GM21360 (cell line): ENCODE measurements around the gene PORCN.

Source experiments
- ATAC-seq: cut with Tn5 transposase; IDR thresholded peaks from one replicate; pipeline ENCODE4 v1.9.1; 2021; ENCODE audit warnings: mild to moderate bottlenecking, moderate library complexity; ENCODE audit not compliant: unreplicated experiment

Gene PORCN

GRCh38 chrX:48508400-48509244 lies at the start of gene PORCN:
TSS of gene PORCN (plus strand) at chrX:48508992. CDS start at chrX:48509821, 829 bp downstream.
- ATAC-seq: peak; percentile 72

GRCh38 chrX:48459483-48459882 lies 49.3 kb upstream of the PORCN start:
- ATAC-seq: no peak

- ATAC-seq: no peak
These were observed 48.8 kb upstream of the PORCN start for GRCh38 chrX:48460031-48460430.

- no peak for ATAC-seq
These were observed 48.2 kb upstream of the PORCN start for GRCh38 chrX:48460606-48461005.

- ATAC-seq: no peak
These were observed 47.0 kb upstream of the PORCN start for GRCh38 chrX:48461830-48462229.

- ATAC-seq: no peak
These were observed 43.4 kb upstream of the PORCN start for GRCh38 chrX:48465336-48465933.

- no peak for ATAC-seq
These were observed 42.1 kb upstream of the PORCN start for GRCh38 chrX:48466696-48467095.

GRCh38 chrX:48467281-48467761 lies 41.5 kb upstream of the PORCN start:
- no peak for ATAC-seq

GRCh38 chrX:48468247-48468671 lies 40.5 kb upstream of the PORCN start:
- no peak for ATAC-seq

- no peak for ATAC-seq
These were observed 39.8 kb upstream of the PORCN start for GRCh38 chrX:48468693-48469691.

- ATAC-seq: no peak
These were observed 38.5 kb upstream of the PORCN start, which contains the start of gene SLC38A5 for GRCh38 chrX:48470110-48470832. TSS of gene SLC38A5 (minus strand) at chrX:48470260. CDS start at chrX:48467924, 2,336 bp downstream.

GRCh38 chrX:48470833-48471118 lies 38.0 kb upstream of the PORCN start:
- ATAC-seq: no peak

- ATAC-seq: no peak
These were observed 37.3 kb upstream of the PORCN start for GRCh38 chrX:48471504-48471903.

GRCh38 chrX:48472225-48472624 lies 36.6 kb upstream of the PORCN start:
- ATAC-seq: no peak

GRCh38 chrX:48472851-48473703 lies 35.7 kb upstream of the PORCN start:
- ATAC-seq: no peak

GRCh38 chrX:48473704-48473990 lies 35.1 kb upstream of the PORCN start:
- ATAC-seq: no peak

GRCh38 chrX:48474127-48474526 lies 34.7 kb upstream of the PORCN start:
- no peak for ATAC-seq

GRCh38 chrX:48474581-48474980 lies 34.2 kb upstream of the PORCN start:
- no peak for ATAC-seq

- no peak for ATAC-seq
These were observed 33.5 kb upstream of the PORCN start for GRCh38 chrX:48475296-48475695.
